GM19468 (cell line): ENCODE measurements around the gene PTPRU.
A peak's percentile ranks its signal among the peaks of the same experiment; 100 is the strongest.
"Not testable (repeated sequence)": the region's sequence is repeated elsewhere in the genome, so short reads cannot be mapped to it uniquely, and the experiment has no call there.

ENCODE experiments used
- ATAC-seq: cut with Tn5 transposase; IDR thresholded peaks from one replicate; pipeline ENCODE4 v1.9.1; 2021; ENCODE audit warnings: mild to moderate bottlenecking, moderate library complexity, moderate number of reproducible peaks; ENCODE audit not compliant: unreplicated experiment; ENCODE audit errors: extremely low read depth

The PTPRU gene

GRCh38 chr1:29218223-29218622, 18.1 kb upstream of the PTPRU start:
- no peak for ATAC-seq

GRCh38 chr1:29221296-29221695, 15.0 kb upstream of the PTPRU start:
- ATAC-seq = no peak

GRCh38 chr1:29222260-29222659, 14.1 kb upstream of the PTPRU start:
- not testable (repeated sequence) for ATAC-seq

GRCh38 chr1:29222686-29223085, 13.6 kb upstream of the PTPRU start:
- ATAC-seq = no peak

- ATAC-seq = no peak
These were observed 12.8 kb upstream of the PTPRU start for GRCh38 chr1:29223521-29223920.

- ATAC-seq = no peak
These were observed 11.9 kb upstream of the PTPRU start for GRCh38 chr1:29224356-29224837.

- no peak for ATAC-seq
These were observed 11.0 kb upstream of the PTPRU start for GRCh38 chr1:29225361-29225760.

GRCh38 chr1:29227511-29227910, 8.8 kb upstream of the PTPRU start:
- ATAC-seq = no peak

- no peak for ATAC-seq
These were observed 6.1 kb upstream of the PTPRU start for GRCh38 chr1:29230204-29230552.

- ATAC-seq = peak; percentile 66
These were observed 5.6 kb upstream of the PTPRU start, which contains the start of gene MECR for GRCh38 chr1:29230553-29231378. TSS of gene MECR (minus strand) at chr1:29230934. CDS start at chr1:29230906, 28 bp downstream.

GRCh38 chr1:29232387-29232786, 3.9 kb upstream of the PTPRU start:
- ATAC-seq = no peak

GRCh38 chr1:29233693-29234092, 2.6 kb upstream of the PTPRU start:
- no peak for ATAC-seq

- ATAC-seq = no peak
These were observed 1.9 kb upstream of the PTPRU start for GRCh38 chr1:29234471-29234870.

- ATAC-seq = not testable (repeated sequence)
These were observed 1.4 kb upstream of the PTPRU start for GRCh38 chr1:29234881-29235280.

GRCh38 chr1:29236712-29237128, 398 bp downstream of the PTPRU start:
- ATAC-seq = no peak

GRCh38 chr1:29237129-29237821, 953 bp downstream of the PTPRU start:
- ATAC-seq = no peak

GRCh38 chr1:29237852-29238619, 1.7 kb downstream of the PTPRU start:
- ATAC-seq = no peak

GRCh38 chr1:29238620-29239002, 2.3 kb downstream of the PTPRU start:
- no peak for ATAC-seq

- ATAC-seq = no peak
These were observed 2.8 kb downstream of the PTPRU start for GRCh38 chr1:29239142-29239541.

GRCh38 chr1:29240400-29240837, 4.1 kb downstream of the PTPRU start:
- no peak for ATAC-seq

- ATAC-seq = no peak
These were observed 4.7 kb downstream of the PTPRU start for GRCh38 chr1:29240986-29241385.
